Measurements from ENCODE around the gene TOM1L2. TPM values are rescaled to one million over a fixed set of nuclear protein-coding genes. Genes with fewer than 3 reads are reported as not detected.
A peak's percentile ranks its signal among the peaks of the same experiment; 100 is the strongest.

TOM1L2 gene
- total and polyA plus RNA-seq, 12 donors: 29.6 to 437 (median 67.7) TPM

DNA sequence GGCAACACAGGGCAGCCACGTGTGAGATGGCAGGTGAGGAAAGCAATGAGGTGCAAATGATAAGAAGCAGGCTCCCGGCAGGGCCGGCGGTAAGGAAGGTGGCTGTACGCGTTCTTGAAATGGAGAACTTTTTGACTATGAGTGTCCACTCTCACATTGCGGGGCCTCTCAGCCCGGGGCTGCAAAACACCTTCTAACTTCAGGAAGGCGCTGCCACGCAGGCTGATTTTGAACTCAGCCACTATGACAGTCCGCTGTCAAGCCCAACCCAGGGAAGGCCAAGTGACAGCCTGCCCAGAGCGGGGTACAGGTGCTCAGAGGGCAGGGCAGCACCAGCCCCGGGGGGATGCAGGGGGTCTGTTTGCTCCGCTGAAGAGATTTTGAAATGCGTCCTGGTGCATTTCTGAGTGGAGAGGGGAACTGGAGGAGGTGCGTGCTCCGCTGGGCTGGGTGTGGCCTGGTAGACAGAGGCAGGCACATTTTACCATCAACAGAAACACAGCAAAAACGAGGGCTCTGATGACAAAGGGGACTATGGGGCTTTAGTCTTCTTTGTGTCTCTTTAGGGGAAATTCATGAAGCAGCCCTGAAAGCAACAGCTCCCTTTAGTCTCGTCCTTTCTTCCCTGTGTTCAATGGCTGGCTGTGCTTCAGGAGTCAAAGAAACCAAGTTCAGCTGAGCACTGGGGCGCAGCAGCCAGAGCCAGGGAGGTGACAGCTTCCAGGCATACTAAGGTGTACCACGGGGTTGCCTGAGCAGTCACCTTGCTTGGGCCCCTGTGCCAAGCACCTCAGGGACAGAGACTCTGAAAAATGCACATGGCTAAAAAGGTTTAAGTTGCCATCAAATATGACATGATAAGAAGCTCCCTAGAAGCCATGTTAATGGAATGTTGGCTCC is 120.8 kb downstream of the TOM1L2 start:
- no peak for DNase-seq
- TF ChIP-seq POLR2A (IDR thresholded peaks at IDR 0.05) (no peak), CTCF (IDR thresholded peaks at IDR 0.05) (no peak)
- Histone ChIP-seq H3K4me1 (replicated peaks in 1 of 2) (peaks cover 28 to 40% of the 10 kb centered on the region in 2 donors), H3K4me3 (no peak overlapping the region), H3K36me3 (replicated peaks in 1 of 2) (peaks cover 0 to 6% of the 10 kb centered on the region in 2 donors), H3K9me3 (replicated peaks in 1 of 3) (no peaks in the 10 kb centered on the region), H3K27me3 (no peaks in the 10 kb centered on the region), H3K27ac (peak overlapping the region in 2 of 5 donors; percentile 91 to 93)
- 84 to 88% (median 85%) methylated on average over 21 of the region's 21 CpGs for WGBS, 4 donors
- intact Hi-C loops (cut with DNase I): no loop called here

- peaks cover 21 to 26% of the 10 kb centered on the region in 2 donors for H3K4me1 ChIP-seq (replicated peaks in 1 of 2)
- intact Hi-C loops (cut with DNase I): no loop called here
- peaks cover 0 to 6% of the 10 kb centered on the region in 2 donors for H3K36me3 ChIP-seq (replicated peaks in 1 of 2)
- peak in 3 of 7 donors; percentile 68 to 72 (median 71) for DNase-seq
- no peak overlapping the region for H3K4me3 ChIP-seq
- H3K27me3 ChIP-seq: no peaks in the 10 kb centered on the region
- no peaks in the 10 kb centered on the region for H3K9me3 ChIP-seq (replicated peaks in 1 of 3)
- H3K27ac ChIP-seq: peak overlapping the region; percentile 16 to 93 (median 68)
- WGBS, 4 donors: 56 to 71% (median 59%) methylated on average over 1 to 2 of the region's 2 CpGs
- TF ChIP-seq POLR2A (IDR thresholded peaks at IDR 0.05): peak in 1 of 2 donors; percentile 14
- peak in 5 of 6 experiments; percentile 18 to 44 (median 38) for TF ChIP-seq CTCF (IDR thresholded peaks at IDR 0.05)
Measured at GRCh38 chr17:17849845-17850373, 122.3 kb downstream of the TOM1L2 start.

- TF ChIP-seq POLR2A (IDR thresholded peaks at IDR 0.05): no peak
- TF ChIP-seq CTCF (IDR thresholded peaks at IDR 0.05): no peak
- DNase-seq: peak in 6 of 7 donors; percentile 85 to 95 (median 88)
- Histone ChIP-seq H3K4me1 (replicated peaks in 1 of 2) (peaks cover 21 to 25% of the 10 kb centered on the region in 2 donors), H3K27ac (peak overlapping the region in 4 of 5 donors; percentile 55 to 93 (median 80)), H3K4me3 (no peak overlapping the region), H3K9me3 (replicated peaks in 1 of 3) (no peaks in the 10 kb centered on the region), H3K36me3 (replicated peaks in 1 of 2) (peaks cover 0 to 6% of the 10 kb centered on the region in 2 donors), H3K27me3 (no peaks in the 10 kb centered on the region)
- intact Hi-C loops (cut with DNase I): no loop called here
- 24 to 53% (median 39%) methylated on average over 2 to 5 of the region's 5 CpGs for WGBS, 4 donors
Measured at GRCh38 chr17:17849147-17849820, 122.9 kb downstream of the TOM1L2 start.

Measured in adrenal gland (tissue), 12 donors.